Esophagus squamous epithelium (tissue), 4 donors: ENCODE data around the gene RNASE13.

Experiments used
- CTCF ChIP-seq, 6 experiments: fragments of 450-650 bp in 4 of 6; fragments of 200-600 bp in 2 of 6; sonication (generic) in 2 of 6; IDR thresholded peaks; one replicate each; pipeline ENCODE4 v1.5.1; 2016 to 2019; ENCODE audit warnings: antibody characterized with exemption in 6 of 6, mild to moderate bottlenecking in 4 of 6, moderate library complexity in 4 of 6
- POLR2A ChIP-seq, 4 donors: fragments of 450-650 bp; IDR thresholded peaks; one replicate each; pipeline ENCODE4 v1.6.1; 2017; ENCODE audit warnings: antibody characterized with exemption in 4 of 4, mild to moderate bottlenecking in 4 of 4, moderate library complexity in 3 of 4

GRCh38 chr14:21081521-21082142, 47.0 kb upstream of the RNASE13 start:
- TF ChIP-seq CTCF (IDR thresholded peaks at IDR 0.05) (no peak), POLR2A (IDR thresholded peaks at IDR 0.05) (no peak)
